ENCODE measurements around the gene SP2. TPM values are rescaled to one million over a fixed set of nuclear protein-coding genes. Genes with fewer than 3 reads are reported as not detected.

The SP2 gene
- total and polyA plus RNA-seq, 2 of the 13 experiments (the other 11 are each of a cell fraction or from before 2014, with no cell fraction given) = 1.4 to 4.8 TPM

DNA sequence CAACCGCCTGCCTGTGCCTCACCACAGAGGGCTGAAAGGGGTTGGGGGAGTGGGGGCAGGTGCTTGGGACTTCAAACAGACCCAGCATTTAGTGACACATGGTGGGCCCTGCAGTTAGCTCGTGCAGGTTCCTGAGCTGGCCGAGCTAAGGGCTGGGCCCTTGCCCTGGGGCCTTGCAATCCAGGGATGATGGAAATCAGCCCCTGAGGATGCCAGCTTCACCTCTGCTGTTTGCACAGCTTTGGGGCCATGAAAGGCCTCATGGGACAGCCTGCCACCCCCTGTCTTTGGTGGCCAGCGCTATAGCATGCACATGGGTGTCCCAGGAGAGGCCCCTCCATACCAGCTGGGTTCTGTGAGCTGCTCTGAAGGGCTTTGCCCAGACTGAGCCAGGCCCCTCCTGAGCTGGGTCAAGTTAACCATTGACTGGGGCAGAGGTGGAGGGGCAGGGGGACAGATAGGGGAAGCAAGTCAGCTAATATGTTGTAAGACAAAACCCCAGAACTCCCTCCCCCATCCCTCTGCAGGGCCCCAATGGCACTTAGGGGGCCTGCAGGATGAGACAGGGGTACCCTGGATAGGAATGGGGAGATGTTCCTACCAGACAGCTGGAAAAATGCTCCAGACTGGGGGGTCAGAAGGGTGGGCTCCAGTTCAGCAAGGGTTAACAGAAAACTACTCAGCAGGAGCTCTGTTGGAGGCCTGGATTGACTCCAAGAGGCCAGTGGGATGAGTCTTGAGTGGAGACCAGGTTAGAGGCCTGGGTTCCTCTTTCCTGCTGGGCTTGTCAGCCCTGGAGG is 61.0 kb downstream of the SP2 start (continued):
- TF ChIP-seq, protein P1, sequence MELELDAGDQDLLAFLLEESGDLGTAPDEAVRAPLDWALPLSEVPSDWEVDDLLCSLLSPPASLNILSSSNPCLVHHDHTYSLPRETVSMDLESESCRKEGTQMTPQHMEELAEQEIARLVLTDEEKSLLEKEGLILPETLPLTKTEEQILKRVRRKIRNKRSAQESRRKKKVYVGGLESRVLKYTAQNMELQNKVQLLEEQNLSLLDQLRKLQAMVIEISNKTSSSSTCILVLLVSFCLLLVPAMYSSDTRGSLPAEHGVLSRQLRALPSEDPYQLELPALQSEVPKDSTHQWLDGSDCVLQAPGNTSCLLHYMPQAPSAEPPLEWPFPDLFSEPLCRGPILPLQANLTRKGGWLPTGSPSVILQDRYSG (CRISPR knock-in tag; IDR thresholded peaks at IDR 0.05) = no peak
- TF ChIP-seq, protein P2, sequence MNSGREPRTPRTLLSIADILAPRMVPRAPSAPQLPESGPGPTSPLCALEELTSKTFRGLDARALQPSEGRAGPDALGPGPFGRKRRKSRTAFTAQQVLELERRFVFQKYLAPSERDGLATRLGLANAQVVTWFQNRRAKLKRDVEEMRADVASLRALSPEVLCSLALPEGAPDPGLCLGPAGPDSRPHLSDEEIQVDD (CRISPR knock-in tag; IDR thresholded peaks at IDR 0.05; ENCODE audit: borderline replicate concordance) = no peak; the same call in 1 of the 2 replicates
- TF ChIP-seq, protein P3, sequence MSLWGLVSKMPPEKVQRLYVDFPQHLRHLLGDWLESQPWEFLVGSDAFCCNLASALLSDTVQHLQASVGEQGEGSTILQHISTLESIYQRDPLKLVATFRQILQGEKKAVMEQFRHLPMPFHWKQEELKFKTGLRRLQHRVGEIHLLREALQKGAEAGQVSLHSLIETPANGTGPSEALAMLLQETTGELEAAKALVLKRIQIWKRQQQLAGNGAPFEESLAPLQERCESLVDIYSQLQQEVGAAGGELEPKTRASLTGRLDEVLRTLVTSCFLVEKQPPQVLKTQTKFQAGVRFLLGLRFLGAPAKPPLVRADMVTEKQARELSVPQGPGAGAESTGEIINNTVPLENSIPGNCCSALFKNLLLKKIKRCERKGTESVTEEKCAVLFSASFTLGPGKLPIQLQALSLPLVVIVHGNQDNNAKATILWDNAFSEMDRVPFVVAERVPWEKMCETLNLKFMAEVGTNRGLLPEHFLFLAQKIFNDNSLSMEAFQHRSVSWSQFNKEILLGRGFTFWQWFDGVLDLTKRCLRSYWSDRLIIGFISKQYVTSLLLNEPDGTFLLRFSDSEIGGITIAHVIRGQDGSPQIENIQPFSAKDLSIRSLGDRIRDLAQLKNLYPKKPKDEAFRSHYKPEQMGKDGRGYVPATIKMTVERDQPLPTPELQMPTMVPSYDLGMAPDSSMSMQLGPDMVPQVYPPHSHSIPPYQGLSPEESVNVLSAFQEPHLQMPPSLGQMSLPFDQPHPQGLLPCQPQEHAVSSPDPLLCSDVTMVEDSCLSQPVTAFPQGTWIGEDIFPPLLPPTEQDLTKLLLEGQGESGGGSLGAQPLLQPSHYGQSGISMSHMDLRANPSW (CRISPR knock-in tag; IDR thresholded peaks at IDR 0.05; ENCODE audit: borderline replicate concordance) = no peak
- no peak for TF ChIP-seq KLF11 (CRISPR knock-in tag; IDR thresholded peaks at IDR 0.05)
- TF ChIP-seq CREM (IDR thresholded peaks at IDR 0.05) = no peak
- no peak for TF ChIP-seq CREM (CRISPR knock-in tag; IDR thresholded peaks at IDR 0.05)
- TF ChIP-seq EP300 (IDR thresholded peaks at IDR 0.05; ENCODE audit: low read depth in 2 of 2, low read length in 2 of 2) = no peak
- no peak for TF ChIP-seq EP300 (CRISPR knock-in tag; IDR thresholded peaks at IDR 0.05; ENCODE audit: borderline replicate concordance)
- TF ChIP-seq, protein P4, sequence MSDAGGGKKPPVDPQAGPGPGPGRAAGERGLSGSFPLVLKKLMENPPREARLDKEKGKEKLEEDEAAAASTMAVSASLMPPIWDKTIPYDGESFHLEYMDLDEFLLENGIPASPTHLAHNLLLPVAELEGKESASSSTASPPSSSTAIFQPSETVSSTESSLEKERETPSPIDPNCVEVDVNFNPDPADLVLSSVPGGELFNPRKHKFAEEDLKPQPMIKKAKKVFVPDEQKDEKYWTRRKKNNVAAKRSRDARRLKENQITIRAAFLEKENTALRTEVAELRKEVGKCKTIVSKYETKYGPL (CRISPR knock-in tag; IDR thresholded peaks at IDR 0.05) = no peak
- no peak for TF ChIP-seq MYNN (CRISPR knock-in tag; IDR thresholded peaks at IDR 0.05; ENCODE audit: low read depth)
- TF ChIP-seq, protein P5, sequence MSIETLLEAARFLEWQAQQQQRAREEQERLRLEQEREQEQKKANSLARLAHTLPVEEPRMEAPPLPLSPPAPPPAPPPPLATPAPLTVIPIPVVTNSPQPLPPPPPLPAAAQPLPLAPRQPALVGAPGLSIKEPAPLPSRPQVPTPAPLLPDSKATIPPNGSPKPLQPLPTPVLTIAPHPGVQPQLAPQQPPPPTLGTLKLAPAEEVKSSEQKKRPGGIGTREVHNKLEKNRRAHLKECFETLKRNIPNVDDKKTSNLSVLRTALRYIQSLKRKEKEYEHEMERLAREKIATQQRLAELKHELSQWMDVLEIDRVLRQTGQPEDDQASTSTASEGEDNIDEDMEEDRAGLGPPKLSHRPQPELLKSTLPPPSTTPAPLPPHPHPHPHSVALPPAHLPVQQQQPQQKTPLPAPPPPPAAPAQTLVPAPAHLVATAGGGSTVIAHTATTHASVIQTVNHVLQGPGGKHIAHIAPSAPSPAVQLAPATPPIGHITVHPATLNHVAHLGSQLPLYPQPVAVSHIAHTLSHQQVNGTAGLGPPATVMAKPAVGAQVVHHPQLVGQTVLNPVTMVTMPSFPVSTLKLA (IDR thresholded peaks at IDR 0.05) = no peak
- TF ChIP-seq ZMYM2 (CRISPR knock-in tag; IDR thresholded peaks at IDR 0.05) = no peak
- TF ChIP-seq, protein P6, sequence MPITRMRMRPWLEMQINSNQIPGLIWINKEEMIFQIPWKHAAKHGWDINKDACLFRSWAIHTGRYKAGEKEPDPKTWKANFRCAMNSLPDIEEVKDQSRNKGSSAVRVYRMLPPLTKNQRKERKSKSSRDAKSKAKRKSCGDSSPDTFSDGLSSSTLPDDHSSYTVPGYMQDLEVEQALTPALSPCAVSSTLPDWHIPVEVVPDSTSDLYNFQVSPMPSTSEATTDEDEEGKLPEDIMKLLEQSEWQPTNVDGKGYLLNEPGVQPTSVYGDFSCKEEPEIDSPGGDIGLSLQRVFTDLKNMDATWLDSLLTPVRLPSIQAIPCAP (CRISPR knock-in tag; IDR thresholded peaks at IDR 0.05; ENCODE audit: low read depth) = no peak
- TF ChIP-seq, protein P7, sequence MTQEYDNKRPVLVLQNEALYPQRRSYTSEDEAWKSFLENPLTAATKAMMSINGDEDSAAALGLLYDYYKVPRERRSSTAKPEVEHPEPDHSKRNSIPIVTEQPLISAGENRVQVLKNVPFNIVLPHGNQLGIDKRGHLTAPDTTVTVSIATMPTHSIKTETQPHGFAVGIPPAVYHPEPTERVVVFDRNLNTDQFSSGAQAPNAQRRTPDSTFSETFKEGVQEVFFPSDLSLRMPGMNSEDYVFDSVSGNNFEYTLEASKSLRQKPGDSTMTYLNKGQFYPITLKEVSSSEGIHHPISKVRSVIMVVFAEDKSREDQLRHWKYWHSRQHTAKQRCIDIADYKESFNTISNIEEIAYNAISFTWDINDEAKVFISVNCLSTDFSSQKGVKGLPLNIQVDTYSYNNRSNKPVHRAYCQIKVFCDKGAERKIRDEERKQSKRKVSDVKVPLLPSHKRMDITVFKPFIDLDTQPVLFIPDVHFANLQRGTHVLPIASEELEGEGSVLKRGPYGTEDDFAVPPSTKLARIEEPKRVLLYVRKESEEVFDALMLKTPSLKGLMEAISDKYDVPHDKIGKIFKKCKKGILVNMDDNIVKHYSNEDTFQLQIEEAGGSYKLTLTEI (CRISPR knock-in tag; conservative IDR thresholded peaks at IDR 0.05) = no peak
- 0 out of 2 replicates have a peak, but pooled peaks have one; percentile 28 for TF ChIP-seq CEBPG (CRISPR knock-in tag; IDR thresholded peaks at IDR 0.05)
- TF ChIP-seq ZNF232 (CRISPR knock-in tag; IDR thresholded peaks at IDR 0.05; ENCODE audit: borderline replicate concordance) = no peak
- no peak for TF ChIP-seq KLF6 (CRISPR knock-in tag; IDR thresholded peaks at IDR 0.05)
- no peak for TF ChIP-seq HDAC2 (CRISPR knock-in tag; IDR thresholded peaks at IDR 0.05)
- no peak for TF ChIP-seq DNMT1 (CRISPR knock-in tag; IDR thresholded peaks at IDR 0.05)
- TF ChIP-seq ZNF121 (CRISPR knock-in tag; IDR thresholded peaks at IDR 0.05) = no peak
- TF ChIP-seq SUZ12 (IDR thresholded peaks at IDR 0.05; ENCODE audit: low read depth, low read length) = no peak
- TF ChIP-seq RFX5 (IDR thresholded peaks at IDR 0.05; ENCODE audit: low read depth, low read length) = no peak

All from HepG2 (cell line).